NB4 (cell line): ENCODE results near the gene ASB10.

ENCODE experiments used
- DNase-seq: peaks from one replicate; pipeline ENCODE4 v3.0.0; 2010; ENCODE audit warnings: low read depth
- H3K4me3 ChIP-seq: one replicate; pipeline ENCODE4 v1.5.1; 2011; ENCODE audit warnings: mild to moderate bottlenecking, low read depth, low read length, moderate library complexity
- CTCF ChIP-seq: IDR thresholded peaks from one replicate; pipeline ENCODE4 v1.5.1; 2012; ENCODE audit warnings: low read depth, low read length
- MAX ChIP-seq: IDR thresholded peaks from 2 replicates; pipeline ENCODE4 v1.6.1; 2011; ENCODE audit warnings: low read depth, low read length
- MYC ChIP-seq: IDR thresholded peaks from 2 replicates; pipeline ENCODE4 v1.6.1; 2011; ENCODE audit warnings: low read depth, low read length
- POLR2A ChIP-seq: IDR thresholded peaks from 2 replicates; pipeline ENCODE4 v1.6.1; 2011; ENCODE audit warnings: mild to moderate bottlenecking; ENCODE audit not compliant: insufficient read length; ENCODE audit errors: extremely low read depth

Gene ASB10

GRCh38 chr7:151192002-151192539 lies 5.0 kb upstream of the ASB10 start:
- H3K4me3 ChIP-seq = no peak overlapping the region
- DNase-seq = no peak
- TF ChIP-seq MAX = no peak
- TF ChIP-seq MYC = no peak
- no peak for TF ChIP-seq CTCF
- TF ChIP-seq POLR2A = no peak

- no peak for TF ChIP-seq POLR2A
- TF ChIP-seq MAX = no peak
- no peak for TF ChIP-seq MYC
- TF ChIP-seq CTCF = no peak
- DNase-seq = no peak
- no peak overlapping the region for H3K4me3 ChIP-seq
These were observed 4.5 kb upstream of the ASB10 start for GRCh38 chr7:151191544-151191943.

GRCh38 chr7:151189038-151189437 lies 2.0 kb upstream of the ASB10 start:
- no peak for DNase-seq
- H3K4me3 ChIP-seq = no peak overlapping the region
- TF ChIP-seq POLR2A (no peak), CTCF (no peak), MYC (no peak), MAX (no peak)

- H3K4me3 ChIP-seq = no peak overlapping the region
- no peak for TF ChIP-seq MAX
- DNase-seq = no peak
These were observed 1.1 kb upstream of the ASB10 start for GRCh38 chr7:151188252-151188542.

GRCh38 chr7:151187409-151188251 lies 580 bp upstream of the ASB10 start:
- H3K4me3 ChIP-seq = no peak overlapping the region
- TF ChIP-seq MYC (no peak), MAX (no peak), CTCF (no peak), POLR2A (no peak)
- DNase-seq = no peak

- DNase-seq = no peak
- no peak overlapping the region for H3K4me3 ChIP-seq
- TF ChIP-seq MAX (no peak), CTCF (no peak), MYC (no peak), POLR2A (no peak)
These were observed 1.0 kb downstream of the ASB10 start for GRCh38 chr7:151185762-151186639.
